Endodermal cell (in vitro differentiated cells): ENCODE data around the gene RUNX1. TPM values are rescaled to one million over a fixed set of nuclear protein-coding genes. Genes with fewer than 3 reads are reported as not detected.

Source experiments
- DNase-seq: peaks from one replicate; pipeline ENCODE4 v3.0.0-alpha.2; 2017
- H3K27ac ChIP-seq: 2 replicates; pipeline ENCODE4 v1.5.1; 2013; ENCODE audit warnings: mild to moderate bottlenecking, low read depth, low read length, moderate library complexity
- H3K27me3 ChIP-seq: 2 replicates; pipeline ENCODE4 v1.6.1; 2013; ENCODE audit warnings: mild to moderate bottlenecking, low read length, moderate library complexity; ENCODE audit not compliant: insufficient read depth, control insufficient read depth, poor library complexity, severe bottlenecking
- H3K36me3 ChIP-seq: 2 replicates; pipeline ENCODE4 v1.7.0; 2013; ENCODE audit warnings: mild to moderate bottlenecking, low read length, moderate library complexity; ENCODE audit not compliant: control insufficient read depth, insufficient read depth
- H3K4me1 ChIP-seq: one replicate; pipeline ENCODE4 v1.7.0; 2013; ENCODE audit warnings: low read length; ENCODE audit not compliant: control insufficient read depth, insufficient read depth
- H3K4me3 ChIP-seq: 2 replicates; pipeline ENCODE4 v1.5.1; 2013; ENCODE audit warnings: mild to moderate bottlenecking, low read length, moderate library complexity
- H3K9ac ChIP-seq: 2 replicates; pipeline ENCODE4 v1.6.1; 2013; ENCODE audit warnings: mild to moderate bottlenecking, low read length, moderate library complexity; ENCODE audit not compliant: poor library complexity, severe bottlenecking; ENCODE audit errors: extremely low read depth
- H3K9me3 ChIP-seq: 2 replicates; pipeline ENCODE4 v1.6.1; 2013; ENCODE audit warnings: mild to moderate bottlenecking, low read length, moderate library complexity; ENCODE audit not compliant: control insufficient read depth
- H3K27ac Mint-ChIP-seq: 2 replicates; pipeline ENCODE4 v1.8.0; 2020; ENCODE audit warnings: mixed read lengths
- H3K27me3 Mint-ChIP-seq: 2 replicates; pipeline ENCODE4 v1.8.0; 2021; ENCODE audit warnings: mild to moderate bottlenecking, mixed read lengths; ENCODE audit not compliant: insufficient read depth
- H3K36me3 Mint-ChIP-seq: 2 replicates; pipeline ENCODE4 v1.8.0; 2020; ENCODE audit warnings: low read depth, mixed read lengths
- H3K4me1 Mint-ChIP-seq: 2 replicates; pipeline ENCODE4 v1.8.0; 2020; ENCODE audit warnings: mixed read lengths
- H3K4me3 Mint-ChIP-seq: 2 replicates; pipeline ENCODE4 v1.8.0; 2020; ENCODE audit warnings: mild to moderate bottlenecking, moderate library complexity, mixed read lengths
- H3K9me3 Mint-ChIP-seq: 2 replicates; pipeline ENCODE4 v1.8.0; 2020; ENCODE audit warnings: mild to moderate bottlenecking, mixed read lengths
- CTCF ChIP-seq: fragments of 200-600 bp; sonication (generic); conservative IDR thresholded peaks from 2 replicates; pipeline ENCODE4 v1.5.0; 2021; ENCODE audit warnings: antibody characterized with exemption, mild to moderate bottlenecking
- WGBS, 2 experiments: methylation state at CpG; one replicate each; pipeline versions ENCODE4 v1.1.5 to v1.1.7; 2013; ENCODE audit warnings: missing lambda C conversion rate in 2 of 2, mixed read lengths in 1 of 2; ENCODE audit not compliant: insufficient coverage in 1 of 2, insufficient read length in 1 of 2; 5-methylcytosine and 5-hydroxymethylcytosine counted together
- total RNA-seq, 2 donors: library from RNA; stranded (reverse); fragmentation: NEBNext Ultra II Directional in 1 of 2; extraction: Animal tissue kit (Norgen Biotek cat#: 25700) in 1 of 2; gene quantifications; 2 replicates in 1 of 2; 3 replicates in 1 of 2; pipeline ENCODE4 v1.2.1, GENCODE V29; 2021

Gene RUNX1
- total RNA-seq, 2 donors from 2014 or later, result 0.31 to 2.8 TPM

GRCh38 chr21:35090403-35090802, 41.3 kb upstream of the RUNX1 start:
- Histone ChIP-seq H3K4me3 (no peak overlapping the region), H3K9ac (no peak overlapping the region), H3K27ac (no peak overlapping the region), H3K4me1 (no peaks in the 10 kb centered on the region), H3K27me3 (no peaks in the 10 kb centered on the region), H3K9me3 (no peaks in the 10 kb centered on the region), H3K36me3 (no peaks in the 10 kb centered on the region)
- no peak overlapping the region for H3K4me3 Mint-ChIP-seq
- no peak for TF ChIP-seq CTCF
- H3K27me3 Mint-ChIP-seq, result no peaks in the 10 kb centered on the region
- H3K9me3 Mint-ChIP-seq, result no peaks in the 10 kb centered on the region
- WGBS, 2 experiments, result 53 to 63% methylated on average over 3 to 4 of the region's 4 CpGs
- H3K4me1 Mint-ChIP-seq, result no peaks in the 10 kb centered on the region
- no peaks in the 10 kb centered on the region for H3K36me3 Mint-ChIP-seq
- H3K27ac Mint-ChIP-seq, result no peak overlapping the region
- no peak for DNase-seq

GRCh38 chr21:35088319-35088771, 39.2 kb upstream of the RUNX1 start:
- TF ChIP-seq CTCF, result no peak

GRCh38 chr21:35086357-35086756, 37.3 kb upstream of the RUNX1 start:
- Histone ChIP-seq H3K27me3 (no peaks in the 10 kb centered on the region), H3K27ac (no peak overlapping the region), H3K36me3 (no peaks in the 10 kb centered on the region), H3K9ac (no peak overlapping the region), H3K9me3 (peaks cover 8% of the 10 kb centered on the region), H3K4me3 (no peak overlapping the region), H3K4me1 (no peaks in the 10 kb centered on the region)
- Mint-ChIP-seq H3K27ac (no peak overlapping the region), H3K9me3 (peaks cover 11% of the 10 kb centered on the region), H3K4me3 (no peak overlapping the region), H3K27me3 (no peaks in the 10 kb centered on the region), H3K36me3 (no peaks in the 10 kb centered on the region), H3K4me1 (no peaks in the 10 kb centered on the region)
- no peak for DNase-seq
- 72 to 89% methylated on average over 2 of the region's 2 CpGs for WGBS, 2 experiments
- no peak for TF ChIP-seq CTCF

More at GRCh38 chr21:35088319-35088771, 39.2 kb upstream of the RUNX1 start:
- WGBS, 2 experiments, result 90 to 91% methylated on average over 2 of the region's 2 CpGs
- H3K9me3 ChIP-seq, result peaks cover 6% of the 10 kb centered on the region
- DNase-seq, result no peak
- H3K27me3 Mint-ChIP-seq, result no peaks in the 10 kb centered on the region
- no peak overlapping the region for H3K4me3 ChIP-seq
- H3K4me1 ChIP-seq, result no peaks in the 10 kb centered on the region
- no peak overlapping the region for H3K27ac Mint-ChIP-seq
- no peak overlapping the region for H3K27ac ChIP-seq
- H3K4me3 Mint-ChIP-seq, result no peak overlapping the region
- no peaks in the 10 kb centered on the region for H3K4me1 Mint-ChIP-seq
- H3K9ac ChIP-seq, result no peak overlapping the region
- H3K9me3 Mint-ChIP-seq, result peaks cover 7% of the 10 kb centered on the region
- H3K27me3 ChIP-seq, result no peaks in the 10 kb centered on the region
- no peaks in the 10 kb centered on the region for H3K36me3 ChIP-seq
- no peaks in the 10 kb centered on the region for H3K36me3 Mint-ChIP-seq
